HG03460 (cell line): ENCODE data around the gene CCDC167.
"Not testable (repeated sequence)": the region's sequence is repeated elsewhere in the genome, so short reads cannot be mapped to it uniquely, and the experiment has no call there.

Source experiments
- ATAC-seq: cut with Tn5 transposase; IDR thresholded peaks from one replicate; pipeline ENCODE4 v1.9.1; 2021; ENCODE audit not compliant: unreplicated experiment

Gene CCDC167

GRCh38 chr6:37474316-37474715 is 25.4 kb downstream of the CCDC167 start:
- no peak for ATAC-seq

GRCh38 chr6:37473364-37474095 is 26.2 kb downstream of the CCDC167 start:
- ATAC-seq = no peak

GRCh38 chr6:37467718-37468117 is 32.0 kb downstream of the CCDC167 start:
- no peak for ATAC-seq

GRCh38 chr6:37463110-37463509 is 36.6 kb downstream of the CCDC167 start:
- ATAC-seq = no peak

- ATAC-seq = no peak
These were observed 38.9 kb downstream of the CCDC167 start for GRCh38 chr6:37460805-37461204.

- no peak for ATAC-seq
These were observed 39.5 kb downstream of the CCDC167 start for GRCh38 chr6:37459981-37460800.

- no peak for ATAC-seq
These were observed 42.7 kb downstream of the CCDC167 start for GRCh38 chr6:37456816-37457560.

- ATAC-seq = no peak
These were observed 43.6 kb downstream of the CCDC167 start for GRCh38 chr6:37456126-37456525.

GRCh38 chr6:37454420-37455140 is 45.1 kb downstream of the CCDC167 start:
- ATAC-seq = no peak

GRCh38 chr6:37452522-37452921 is 47.2 kb downstream of the CCDC167 start:
- ATAC-seq = no peak

GRCh38 chr6:37451441-37452193 is 48.1 kb downstream of the CCDC167 start:
- ATAC-seq = no peak

GRCh38 chr6:37449984-37450383 is 49.7 kb downstream of the CCDC167 start:
- no peak for ATAC-seq

GRCh38 chr6:37443216-37443542 is 56.5 kb downstream of the CCDC167 start:
- not testable (repeated sequence) for ATAC-seq

- no peak for ATAC-seq
These were observed 57.1 kb downstream of the CCDC167 start for GRCh38 chr6:37442416-37443215.

GRCh38 chr6:37441651-37442050 is 58.0 kb downstream of the CCDC167 start:
- no peak for ATAC-seq

- ATAC-seq = no peak
These were observed 60.8 kb downstream of the CCDC167 start for GRCh38 chr6:37438930-37439329.

GRCh38 chr6:37435816-37436215 is 63.9 kb downstream of the CCDC167 start:
- ATAC-seq = no peak

GRCh38 chr6:37435373-37435772 is 64.3 kb downstream of the CCDC167 start:
- ATAC-seq = no peak

GRCh38 chr6:37433657-37434271 is 65.9 kb downstream of the CCDC167 start:
- peak; percentile 39 for ATAC-seq
